ENCODE measurements around the gene THTPA.

The THTPA gene

DNA sequence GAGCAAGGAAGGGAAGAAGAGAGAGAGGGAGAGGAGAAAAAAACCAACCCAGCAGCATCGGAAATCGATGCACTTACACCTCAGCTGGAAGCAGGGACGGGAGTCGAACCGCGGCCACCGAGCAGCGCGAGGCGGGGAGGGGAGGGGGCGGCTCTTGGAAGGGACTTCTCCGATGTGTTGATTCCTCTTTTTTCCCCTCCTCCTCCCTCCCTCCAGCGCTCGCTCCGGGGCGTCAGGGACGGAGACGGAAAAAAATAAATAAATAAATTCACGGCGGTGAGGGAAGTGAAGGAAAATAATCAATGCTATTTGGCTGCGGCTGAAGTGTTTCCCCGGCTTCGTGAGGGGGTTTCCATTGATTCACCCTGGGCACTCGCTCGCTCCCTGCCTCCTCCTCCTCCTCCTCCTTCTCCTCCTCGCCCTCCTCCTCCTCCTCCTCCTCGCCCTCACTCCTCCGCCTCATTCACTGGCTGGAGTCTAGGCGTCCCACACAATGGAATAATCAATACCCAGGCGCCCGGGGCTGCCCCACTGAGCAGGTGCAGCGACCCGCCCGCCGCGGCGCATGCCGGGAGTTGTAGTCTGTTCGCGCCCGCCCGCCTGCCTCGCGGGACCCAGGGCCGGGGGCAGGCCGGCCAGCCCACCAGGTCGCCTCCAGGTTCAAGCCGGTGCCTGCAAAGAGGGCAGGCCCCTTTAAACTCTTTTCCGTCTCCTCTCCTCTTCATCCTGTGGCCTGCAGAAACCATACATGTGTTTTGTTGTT, 4.6 kb upstream of the THTPA start, which contains the start of gene ZFHX2:
TSS of gene ZFHX2 (minus strand) at position 500 of the 763 bp plus-strand sequence. CDS start 16,440 bp downstream, outside the sequence.
- DNase-seq, result peak in 1 of 2 experiments; percentile 55

- no peak for DNase-seq
These were observed 564 bp upstream of the THTPA start for GRCh38 chr14:23555533-23555881.

DNA sequence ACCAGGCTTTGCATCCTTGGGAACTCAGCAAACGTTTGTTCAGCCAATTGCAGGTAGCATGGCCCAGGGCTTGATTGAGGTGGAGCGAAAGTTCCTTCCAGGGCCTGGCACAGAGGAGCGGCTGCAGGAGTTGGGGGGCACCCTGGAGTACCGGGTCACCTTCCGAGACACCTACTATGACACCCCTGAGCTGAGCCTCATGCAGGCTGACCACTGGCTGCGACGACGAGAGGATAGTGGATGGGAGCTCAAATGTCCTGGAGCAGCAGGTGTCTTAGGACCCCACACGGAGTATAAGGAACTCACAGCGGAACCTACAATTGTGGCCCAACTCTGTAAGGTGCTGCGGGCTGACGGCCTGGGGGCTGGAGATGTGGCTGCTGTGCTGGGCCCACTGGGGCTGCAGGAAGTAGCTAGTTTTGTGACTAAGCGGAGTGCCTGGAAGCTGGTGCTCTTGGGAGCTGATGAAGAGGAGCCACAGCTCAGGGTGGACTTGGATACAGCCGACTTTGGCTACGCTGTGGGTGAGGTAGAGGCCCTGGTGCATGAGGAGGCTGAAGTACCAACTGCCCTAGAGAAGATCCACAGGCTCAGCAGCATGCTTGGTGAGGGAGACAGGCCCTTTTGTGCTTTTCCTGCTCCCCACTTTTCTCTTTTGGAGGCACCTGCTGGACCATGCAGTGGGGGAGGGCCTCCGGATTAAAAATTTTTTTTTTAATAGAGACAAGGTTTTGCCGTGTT, 799 bp downstream of the THTPA start:
- no peak for DNase-seq

GRCh38 chr14:23557521-23557920, 1.4 kb downstream of the THTPA start:
- no peak for DNase-seq

GRCh38 chr14:23557946-23558345, 1.9 kb downstream of the THTPA start:
- no peak for DNase-seq

DNA sequence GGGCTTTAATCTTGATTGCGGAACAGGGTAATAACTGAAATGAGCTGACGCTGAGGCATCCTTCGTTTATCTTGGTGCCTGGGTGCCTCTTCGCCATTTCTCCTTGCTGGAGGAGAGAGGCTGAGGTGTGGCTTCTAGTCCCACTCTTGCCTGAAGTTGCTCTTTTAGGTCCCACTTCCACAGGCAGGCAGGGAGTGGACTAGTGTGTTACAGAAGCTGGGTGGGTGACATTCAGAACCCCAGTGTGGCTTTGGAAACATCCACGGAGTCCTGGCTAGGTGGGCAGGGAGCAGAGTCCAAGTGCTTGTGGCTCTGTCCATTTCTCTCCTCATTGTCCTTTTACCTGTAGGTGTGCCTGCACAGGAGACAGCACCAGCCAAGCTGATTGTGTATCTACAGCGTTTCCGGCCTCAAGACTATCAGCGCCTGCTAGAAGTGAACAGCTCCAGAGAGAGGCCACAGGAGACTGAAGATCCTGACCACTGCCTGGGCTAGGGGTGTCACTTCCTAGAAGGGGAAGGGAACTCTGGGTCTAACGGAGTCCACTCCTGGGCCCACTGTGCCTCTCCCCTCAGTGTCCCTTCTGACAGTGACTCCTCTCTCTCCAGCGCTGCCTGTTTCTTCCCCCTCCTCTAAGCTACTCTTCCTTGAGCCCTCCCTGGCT, 2.4 kb downstream of the THTPA start:
- no peak for DNase-seq

GRCh38 chr14:23559010-23559925, 3.2 kb downstream of the THTPA start:
- DNase-seq, result peak in 1 of 2 experiments; percentile 19

DNA sequence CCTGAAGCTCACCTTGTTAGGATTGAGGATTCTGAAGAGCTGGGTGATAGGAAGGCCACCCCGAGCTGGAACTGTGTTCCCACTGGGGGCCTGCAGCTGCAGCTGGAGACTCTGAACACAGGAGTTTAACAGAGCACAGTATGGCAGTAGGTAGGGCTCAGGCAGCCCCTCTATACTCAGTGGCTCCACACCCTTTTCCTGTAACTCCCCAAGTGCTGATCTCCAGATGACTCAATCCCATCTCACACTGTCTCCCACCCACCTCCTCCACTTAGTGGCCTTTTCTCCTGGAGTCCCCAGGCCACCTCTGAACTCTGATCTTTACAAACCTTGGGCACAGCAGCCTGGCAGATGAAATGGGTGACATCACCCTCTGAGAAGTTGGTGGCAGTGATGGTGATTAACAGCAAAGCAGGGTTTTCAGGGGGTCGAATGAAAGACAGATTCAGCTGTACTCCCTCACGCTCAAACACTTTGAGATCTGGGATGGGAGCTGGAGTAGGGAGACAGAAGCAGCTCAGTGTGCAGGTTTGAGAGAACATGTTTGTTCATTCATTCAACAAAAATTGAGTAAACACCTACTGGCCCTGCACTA, 4.0 kb downstream of the THTPA start:
- no peak for DNase-seq

DNA sequence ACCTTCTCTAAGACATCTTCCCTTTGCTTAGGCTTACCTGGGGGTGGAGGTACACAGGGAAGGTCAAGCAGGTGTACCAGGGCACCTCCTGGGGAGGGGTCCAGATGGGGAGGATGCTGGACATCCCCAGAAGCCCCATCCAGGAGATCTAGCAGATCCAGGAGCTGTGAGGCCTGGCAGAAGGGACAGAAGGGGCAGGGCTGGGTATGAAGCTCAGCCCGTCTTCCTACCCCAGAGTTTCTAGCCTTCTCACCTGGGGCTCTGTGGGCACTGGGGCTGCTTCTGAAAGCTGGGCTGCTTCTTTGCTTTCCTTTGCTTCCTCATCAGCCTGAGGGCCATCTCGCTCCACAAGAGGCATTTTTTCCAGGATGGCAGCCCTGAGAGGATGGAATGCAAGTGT, 5.2 kb downstream of the THTPA start:
- no peak for DNase-seq

DNA sequence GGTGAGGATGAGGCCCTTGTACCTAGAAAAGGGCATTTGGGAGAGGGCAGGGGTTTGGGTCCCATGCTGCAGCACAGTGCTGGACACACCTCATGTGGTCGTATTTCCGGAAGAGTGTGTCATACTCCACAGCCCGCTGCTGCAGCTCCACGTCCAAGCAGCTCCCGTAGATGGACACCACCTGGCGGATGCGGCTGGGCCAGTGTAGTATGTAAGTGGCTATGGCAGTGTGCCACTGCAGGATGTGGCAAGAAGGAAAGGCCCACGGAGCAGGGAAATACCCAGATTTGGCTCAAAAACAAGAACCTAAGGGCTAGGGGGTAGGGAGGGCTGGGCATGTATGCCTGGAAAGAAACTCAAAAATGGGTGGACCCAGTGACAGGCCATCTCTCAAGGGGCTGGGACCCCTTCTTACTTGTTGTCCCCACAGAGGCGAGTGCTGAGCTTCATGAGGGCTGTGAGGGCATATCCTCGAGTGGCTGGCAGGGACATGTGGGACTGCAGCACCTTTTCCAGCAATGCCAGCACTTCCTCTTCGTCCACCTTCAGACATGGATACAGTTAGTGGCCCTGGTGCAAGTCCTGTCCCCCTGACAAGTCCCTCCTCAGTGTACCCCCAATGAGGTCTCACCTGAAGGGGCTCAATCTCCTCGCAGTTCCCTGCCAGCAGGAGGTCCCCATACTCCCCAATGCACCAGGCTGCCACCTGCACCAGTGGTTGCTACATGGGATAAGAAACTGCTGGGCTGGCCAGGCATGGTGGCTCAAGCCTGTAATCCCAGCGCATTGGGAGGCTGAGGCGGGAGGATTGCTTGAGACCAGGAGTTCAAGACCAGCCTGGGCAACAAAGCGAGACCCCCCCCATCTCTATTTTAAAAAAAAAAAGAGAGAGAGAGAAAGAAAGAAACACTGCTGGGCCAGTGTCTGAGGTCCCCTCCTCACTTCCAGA, 6.1 kb downstream of the THTPA start:
- DNase-seq, result no peak

GRCh38 chr14:23562822-23563472, 6.9 kb downstream of the THTPA start:
- peak in 1 of 2 experiments; percentile 13 for DNase-seq

DNA sequence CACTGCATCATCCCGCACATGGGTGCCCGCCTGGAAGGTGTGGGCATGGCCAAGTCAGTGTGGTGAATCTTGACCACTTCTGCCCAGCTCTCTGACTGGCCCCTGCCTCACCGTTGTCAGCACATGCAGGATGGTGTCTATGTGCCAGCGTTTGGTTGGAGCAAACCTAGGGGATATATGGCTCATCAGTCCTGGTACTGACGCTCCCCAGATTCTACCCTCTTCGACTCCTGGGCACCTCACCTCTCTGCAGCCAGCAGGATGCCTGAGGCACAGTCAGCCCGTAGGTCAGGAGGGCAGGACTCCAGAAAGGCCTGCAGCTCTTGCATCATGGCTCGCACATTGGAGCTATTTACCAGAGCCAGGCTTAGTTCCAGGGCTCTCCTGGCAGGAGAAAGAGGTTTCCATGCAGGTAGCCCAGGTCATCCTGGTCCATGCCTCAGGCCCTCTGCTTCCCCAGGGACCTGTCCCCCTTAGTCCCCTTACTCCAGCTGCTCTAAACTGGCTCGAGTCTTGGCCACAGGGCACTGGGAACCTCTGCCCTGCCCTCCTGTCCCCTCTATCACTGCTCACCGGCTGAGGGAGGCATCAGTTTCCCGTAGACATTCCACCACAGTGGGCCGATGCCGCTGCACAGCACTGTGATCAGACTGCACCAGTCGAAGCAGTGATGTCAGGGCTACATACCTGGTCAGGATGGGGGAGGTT, 7.6 kb downstream of the THTPA start:
- no peak for DNase-seq

DNA sequence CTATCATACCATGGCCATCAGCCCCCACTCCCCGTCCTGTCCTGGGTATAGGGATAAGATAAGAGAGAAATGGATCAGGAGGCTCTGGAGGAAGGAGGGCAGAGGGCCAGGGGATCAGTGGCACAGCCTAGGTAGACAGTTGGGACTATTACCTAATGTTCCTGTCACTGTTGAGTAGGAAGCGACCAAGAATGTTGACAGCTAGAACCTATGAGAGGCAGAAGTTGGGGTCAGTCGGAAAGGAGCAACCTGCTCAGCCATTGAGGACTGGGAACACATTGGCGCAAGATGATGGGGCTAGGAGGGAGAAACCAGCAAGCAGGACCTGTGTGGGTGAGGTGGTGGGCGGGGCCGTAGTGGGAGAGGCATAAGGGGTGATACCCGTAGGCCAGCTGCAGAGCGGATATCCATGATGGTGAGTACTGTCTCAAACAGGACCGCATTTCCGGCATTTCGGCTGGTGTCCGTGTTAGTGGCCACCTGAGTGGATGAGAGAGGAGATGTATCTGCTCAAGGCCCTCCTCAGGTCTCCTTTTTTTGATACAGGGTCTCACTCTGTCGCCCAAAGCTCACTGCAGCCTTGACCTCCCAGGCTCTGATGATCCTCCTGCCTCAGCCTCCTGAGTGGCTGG, 8.2 kb downstream of the THTPA start:
- no peak for DNase-seq

DNA sequence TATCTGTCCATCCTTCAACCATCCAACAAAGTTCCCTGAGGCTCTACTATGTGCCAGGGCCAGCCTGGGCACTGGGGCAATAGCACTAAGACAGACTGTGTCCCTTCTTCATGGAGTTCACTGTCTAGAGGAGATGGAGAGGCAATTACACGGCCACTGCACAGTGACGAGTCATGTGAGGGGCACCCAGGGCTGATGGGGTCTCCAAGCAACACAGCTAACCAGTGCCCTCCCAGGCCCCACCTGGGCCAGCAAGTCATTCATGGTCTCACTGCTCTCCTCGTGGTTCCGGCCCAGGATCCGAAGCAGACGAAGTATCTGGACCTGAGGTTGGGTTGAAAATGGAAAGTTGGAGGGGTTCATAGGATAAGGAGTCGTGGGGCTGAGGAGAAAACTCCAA, 8.8 kb downstream of the THTPA start:
- DNase-seq, result no peak

GRCh38 chr14:23565626-23566025, 9.6 kb downstream of the THTPA start:
- DNase-seq, result no peak

DNA sequence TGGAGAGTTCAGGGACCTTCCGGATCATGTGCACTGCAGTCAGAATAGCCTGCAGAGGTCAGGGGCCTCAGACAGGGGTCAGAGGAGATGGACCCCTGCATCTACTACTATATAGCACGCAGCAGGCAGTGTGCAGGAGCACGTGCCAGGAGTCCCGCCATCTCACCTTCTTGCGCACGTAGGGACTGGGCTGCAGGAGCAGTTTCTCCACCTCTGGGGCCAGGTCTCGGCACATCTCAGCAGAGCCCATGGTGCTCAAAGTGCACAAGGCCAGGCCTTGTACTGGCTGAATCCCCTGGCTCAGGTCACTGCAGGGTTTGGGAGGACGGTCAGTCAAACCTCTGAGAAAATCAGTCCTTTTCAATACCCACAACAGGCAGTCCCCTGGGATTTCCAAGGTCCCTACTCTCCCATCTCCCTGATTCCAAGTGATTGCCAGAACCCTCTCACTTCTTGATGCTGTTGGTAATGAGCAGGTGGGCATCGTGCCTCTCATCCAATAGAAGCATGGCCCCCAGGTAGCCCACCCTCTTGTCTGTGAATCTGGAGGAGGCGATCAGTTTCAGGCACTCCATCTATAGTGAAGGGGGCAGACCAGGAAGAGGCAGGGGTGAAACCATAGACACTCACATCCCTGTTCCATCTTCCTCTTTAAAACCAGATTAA, 10.2 kb downstream of the THTPA start:
- no peak for DNase-seq

DNA sequence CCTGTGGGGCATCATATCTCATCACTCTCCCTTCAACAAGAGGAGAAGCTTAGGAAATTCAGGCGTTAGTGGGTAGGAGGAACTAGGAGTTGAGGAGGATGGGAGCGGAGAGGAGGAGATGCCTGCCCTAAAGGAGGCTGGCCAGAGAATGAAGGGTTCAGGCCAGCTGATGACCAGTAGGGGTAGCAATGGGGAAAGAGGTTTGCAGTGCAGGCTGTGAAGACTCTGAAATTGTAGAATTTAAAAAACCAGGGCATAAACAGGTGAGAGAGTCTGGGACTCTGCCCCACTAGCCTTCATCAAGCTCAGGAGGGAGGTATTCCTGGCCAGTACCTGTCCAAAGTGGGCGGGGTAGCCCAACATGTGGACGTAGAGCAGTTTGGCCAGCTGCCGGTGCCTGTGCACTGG, 10.7 kb downstream of the THTPA start:
- DNase-seq, result no peak

GRCh38 chr14:23567186-23568020, 11.3 kb downstream of the THTPA start, which contains the start of gene AP1G2:
Gene AP1G2 (minus strand): TSS chr14:23567791. CDS start chr14:23567314, 477 bp downstream.
- DNase-seq, result peak in 1 of 2 experiments; percentile 18

All from cerebellar nuclear complex (tissue), 1 donor.